ENCODE data around the gene NRDE2.

Gene NRDE2

DNA sequence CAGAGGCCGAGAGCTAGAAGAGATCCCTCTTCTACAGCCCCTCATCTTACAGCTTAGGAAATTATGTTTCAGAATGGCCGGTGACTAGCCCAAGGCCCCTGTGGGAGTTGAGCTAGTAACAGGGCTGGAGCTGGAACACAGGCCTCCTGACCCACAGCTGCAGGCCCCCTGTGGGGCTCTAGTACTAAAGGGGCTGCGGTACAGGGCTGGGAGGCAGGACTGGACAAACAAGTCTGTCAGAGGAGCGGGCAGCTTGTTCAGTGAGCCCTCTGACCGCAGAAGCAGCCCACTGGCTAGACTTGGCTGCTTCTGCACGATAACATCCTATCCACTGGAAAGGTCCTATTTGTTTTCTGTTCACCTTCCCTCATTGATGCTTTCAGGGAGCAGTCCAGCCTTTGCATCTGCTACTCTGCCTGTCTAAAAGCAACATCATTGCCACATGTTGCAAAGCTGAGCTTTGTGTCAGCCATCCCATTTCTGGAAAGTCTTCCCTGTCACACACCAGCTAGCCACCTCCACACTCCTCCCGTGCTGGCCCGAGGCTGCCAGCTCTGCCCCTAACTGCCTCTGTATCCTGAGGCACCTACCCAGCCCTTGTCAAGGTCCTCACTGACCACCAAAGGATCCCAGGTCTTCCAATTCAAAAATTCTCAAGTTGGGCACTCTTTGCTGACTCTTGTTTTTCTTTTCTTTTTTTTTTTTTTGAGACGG is 65.1 kb downstream of the NRDE2 start:
- TF ChIP-seq, protein P1, sequence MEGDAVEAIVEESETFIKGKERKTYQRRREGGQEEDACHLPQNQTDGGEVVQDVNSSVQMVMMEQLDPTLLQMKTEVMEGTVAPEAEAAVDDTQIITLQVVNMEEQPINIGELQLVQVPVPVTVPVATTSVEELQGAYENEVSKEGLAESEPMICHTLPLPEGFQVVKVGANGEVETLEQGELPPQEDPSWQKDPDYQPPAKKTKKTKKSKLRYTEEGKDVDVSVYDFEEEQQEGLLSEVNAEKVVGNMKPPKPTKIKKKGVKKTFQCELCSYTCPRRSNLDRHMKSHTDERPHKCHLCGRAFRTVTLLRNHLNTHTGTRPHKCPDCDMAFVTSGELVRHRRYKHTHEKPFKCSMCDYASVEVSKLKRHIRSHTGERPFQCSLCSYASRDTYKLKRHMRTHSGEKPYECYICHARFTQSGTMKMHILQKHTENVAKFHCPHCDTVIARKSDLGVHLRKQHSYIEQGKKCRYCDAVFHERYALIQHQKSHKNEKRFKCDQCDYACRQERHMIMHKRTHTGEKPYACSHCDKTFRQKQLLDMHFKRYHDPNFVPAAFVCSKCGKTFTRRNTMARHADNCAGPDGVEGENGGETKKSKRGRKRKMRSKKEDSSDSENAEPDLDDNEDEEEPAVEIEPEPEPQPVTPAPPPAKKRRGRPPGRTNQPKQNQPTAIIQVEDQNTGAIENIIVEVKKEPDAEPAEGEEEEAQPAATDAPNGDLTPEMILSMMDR (IDR thresholded peaks at IDR 0.05; ENCODE audit: insufficient read depth, low read length, poor library complexity, severe bottlenecking), result no peak
- no peak for DNase-seq (ENCODE audit: extremely low read depth, insufficient read length)
- Histone ChIP-seq H3K36me3 (ENCODE audit: control insufficient read depth, insufficient read depth, low read length) (peaks cover 19% of the 10 kb centered on the region), H3K27me3 (replicated peaks; ENCODE audit: control insufficient read depth, insufficient read depth, low read length) (no peaks in the 10 kb centered on the region), H3K4me3 (replicated peaks; ENCODE audit: low read depth, low read length) (no peak overlapping the region)

- TF ChIP-seq, protein P1 (IDR thresholded peaks at IDR 0.05; ENCODE audit: insufficient read depth, low read length, poor library complexity, severe bottlenecking), result no peak
- H3K4me3 ChIP-seq (replicated peaks; ENCODE audit: low read depth, low read length), result no peak overlapping the region
- peaks cover 15% of the 10 kb centered on the region for H3K36me3 ChIP-seq (ENCODE audit: control insufficient read depth, insufficient read depth, low read length)
- no peak for DNase-seq (ENCODE audit: extremely low read depth, insufficient read length)
- H3K27me3 ChIP-seq (replicated peaks; ENCODE audit: control insufficient read depth, insufficient read depth, low read length), result no peaks in the 10 kb centered on the region
These were observed 67.8 kb downstream of the NRDE2 start for GRCh38 chr14:90263748-90264449.

DNA sequence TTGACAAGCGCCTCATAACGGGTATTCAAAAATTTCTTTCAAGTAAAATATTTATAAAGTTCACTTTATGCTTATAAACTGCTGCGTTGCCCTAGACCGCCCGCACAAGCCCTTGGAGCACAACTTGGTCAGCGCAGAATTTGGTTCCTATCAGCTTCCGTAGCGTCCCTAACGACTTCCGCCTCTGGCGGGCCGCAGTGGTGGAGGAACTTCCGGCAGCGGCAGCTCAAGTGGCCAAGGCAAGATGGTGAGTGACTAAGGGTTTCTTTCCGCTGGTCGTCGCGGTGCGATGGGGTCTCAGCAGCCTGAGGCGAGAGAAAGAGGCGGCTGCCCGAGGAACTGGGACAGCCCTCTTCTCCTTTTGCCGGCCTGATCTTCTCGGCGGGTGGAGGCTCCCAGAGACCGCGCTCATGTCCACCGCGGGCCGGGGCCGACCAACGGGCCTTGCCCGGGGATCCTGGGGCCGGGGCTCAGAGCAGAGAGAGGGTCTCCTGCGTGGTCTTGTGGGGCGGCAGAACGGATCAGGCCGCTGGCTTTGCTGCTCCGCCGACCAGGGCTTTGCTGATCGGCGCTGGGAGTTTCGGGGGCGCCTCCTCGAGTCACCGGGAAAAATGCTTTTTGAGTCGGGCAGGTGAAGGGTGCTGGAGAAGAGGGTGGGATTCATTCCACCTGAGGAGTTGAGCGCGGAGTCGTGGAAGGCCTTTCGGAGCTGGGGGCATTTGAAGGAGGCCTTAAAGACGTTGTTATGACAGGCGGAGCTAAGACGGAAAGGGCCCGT is 75.2 kb downstream of the NRDE2 start, which contains the start of gene PSMC1:
PSMC1 (plus strand) TSS at position 200 of the 778 bp plus-strand sequence; CDS start at position 245, 45 bp downstream.
- Histone ChIP-seq H3K36me3 (ENCODE audit: control insufficient read depth, insufficient read depth, low read length) (no peaks in the 10 kb centered on the region; the same call in 1 of the 2 replicates), H3K27me3 (replicated peaks; ENCODE audit: control insufficient read depth, insufficient read depth, low read length) (no peaks in the 10 kb centered on the region), H3K4me3 (replicated peaks; ENCODE audit: low read depth, low read length) (peak within 1 kb of the TSS; percentile 98)
- DNase-seq (ENCODE audit: extremely low read depth, insufficient read length), result peak; percentile 86
- TF ChIP-seq, protein P1 (IDR thresholded peaks at IDR 0.05; ENCODE audit: insufficient read depth, low read length, poor library complexity, severe bottlenecking), result no peak

DNA sequence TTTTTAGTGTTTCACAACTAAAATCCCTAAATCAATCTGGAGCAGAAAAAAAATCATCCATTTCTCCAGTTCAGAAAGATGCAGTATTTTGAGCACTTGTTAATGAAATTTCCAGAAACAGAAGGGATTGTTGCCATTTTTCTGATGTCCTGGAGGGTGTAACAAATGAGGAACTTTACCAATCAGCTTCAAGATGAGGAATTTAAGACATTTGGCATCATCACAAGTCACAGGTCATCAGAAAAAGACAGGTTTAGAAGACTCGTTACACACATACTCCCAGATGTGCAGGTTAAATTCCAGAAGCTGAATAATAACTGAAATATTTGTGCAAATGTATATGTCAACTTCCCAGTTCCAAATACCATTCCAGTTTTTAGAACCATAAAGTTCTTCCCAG is 75.9 kb downstream of the NRDE2 start:
- TF ChIP-seq, protein P1 (IDR thresholded peaks at IDR 0.05; ENCODE audit: insufficient read depth, low read length, poor library complexity, severe bottlenecking), result no peak
- H3K36me3 ChIP-seq (ENCODE audit: control insufficient read depth, insufficient read depth, low read length), result no peaks in the 10 kb centered on the region; the same call in 1 of the 2 replicates
- DNase-seq (ENCODE audit: extremely low read depth, insufficient read length), result no peak
- no peaks in the 10 kb centered on the region for H3K27me3 ChIP-seq (replicated peaks; ENCODE audit: control insufficient read depth, insufficient read depth, low read length)
- peak overlapping the region; percentile 98 for H3K4me3 ChIP-seq (replicated peaks; ENCODE audit: low read depth, low read length)

DNA sequence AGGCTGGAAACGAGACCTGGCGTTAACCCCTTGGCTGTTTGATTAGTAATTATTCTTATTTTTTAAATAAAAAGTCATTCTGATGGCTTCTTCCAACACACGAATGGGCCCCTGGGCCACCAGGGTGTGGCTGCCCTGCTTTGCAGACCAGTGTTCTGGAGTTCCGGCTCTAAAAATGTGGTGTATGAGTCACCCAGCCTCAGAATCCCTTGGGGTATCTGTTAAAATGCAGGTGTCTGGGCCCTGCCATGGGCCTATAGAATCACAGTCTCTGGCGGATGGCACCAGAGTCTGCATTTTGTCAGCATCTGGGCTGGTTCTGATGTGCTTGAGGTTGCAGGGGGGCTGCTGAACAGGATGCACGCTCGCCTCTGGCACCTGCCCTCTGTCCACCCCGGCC is 77.9 kb downstream of the NRDE2 start:
- Histone ChIP-seq H3K27me3 (replicated peaks; ENCODE audit: control insufficient read depth, insufficient read depth, low read length) (no peaks in the 10 kb centered on the region), H3K4me3 (replicated peaks; ENCODE audit: low read depth, low read length) (no peak overlapping the region), H3K36me3 (ENCODE audit: control insufficient read depth, insufficient read depth, low read length) (no peaks in the 10 kb centered on the region)
- DNase-seq (ENCODE audit: extremely low read depth, insufficient read length), result no peak
- TF ChIP-seq, protein P1 (IDR thresholded peaks at IDR 0.05; ENCODE audit: insufficient read depth, low read length, poor library complexity, severe bottlenecking), result no peak

Measured in GM06990 (cell line).